ENCODE measurements around the gene PRDM16. TPM values are rescaled to one million over a fixed set of nuclear protein-coding genes. Genes with fewer than 3 reads are reported as not detected.

PRDM16 gene
- total RNA-seq, 1 experiment from 2014 or later, result 0.04 TPM

GRCh38 chr1:3158347-3158746, 89.3 kb downstream of the PRDM16 start:
- H3K4me2 ChIP-seq (ENCODE audit: low read length), result no peak overlapping the region
- H3K27ac ChIP-seq (ENCODE audit: low read length), result no peak overlapping the region
- TF ChIP-seq CTCF (conservative IDR thresholded peaks at IDR 0.05; ENCODE audit: low read depth, low read length) (no peak), EZH2phosphoT487 (IDR thresholded peaks at IDR 0.05; ENCODE audit: borderline replicate concordance, low read length) (no peak), EZH2 (IDR thresholded peaks at IDR 0.05; ENCODE audit: low read length, unreplicated experiment) (no peak)
- intact Hi-C loops (cut with micrococcal nuclease), result no loop called here
- H3K4me3 ChIP-seq (ENCODE audit: low read length), result no peak overlapping the region
- H3F3A ChIP-seq (ENCODE audit: low read length, unreplicated experiment), result no peaks in the 10 kb centered on the region
- H3K4me1 ChIP-seq (ENCODE audit: insufficient read depth, low read length), result no peaks in the 10 kb centered on the region
- ATAC-seq (no peak), DNase-seq (no peak)
- H2AFZ ChIP-seq (ENCODE audit: low read length), result no peak overlapping the region
- no peaks in the 10 kb centered on the region for H4K20me1 ChIP-seq (ENCODE audit: low read length)
- H3K27me3 ChIP-seq (ENCODE audit: low read length), result peaks cover 92% of the 10 kb centered on the region
- ChIA-PET POLR2A (ENCODE audit: unreplicated experiment) (no interaction called here), CTCF (no interaction called here)
- no peaks in the 10 kb centered on the region for H3K9me3 ChIP-seq (ENCODE audit: low read length)
- H3K9ac ChIP-seq (ENCODE audit: low read length), result no peak overlapping the region
- no peaks in the 10 kb centered on the region for H3K79me2 ChIP-seq (ENCODE audit: low read length)
- BruUV-seq (replicated peaks), result no TSS peak
- no peaks in the 10 kb centered on the region for H3K36me3 ChIP-seq (ENCODE audit: low read depth, low read length)
- H3K9me2 ChIP-seq (replicated peaks; ENCODE audit: low read length), result no peaks in the 10 kb centered on the region

- H3K36me3 ChIP-seq (ENCODE audit: low read depth, low read length), result no peaks in the 10 kb centered on the region
- intact Hi-C loops (cut with micrococcal nuclease), result no loop called here
- no peaks in the 10 kb centered on the region for H4K20me1 ChIP-seq (ENCODE audit: low read length)
- no peaks in the 10 kb centered on the region for H3K9me2 ChIP-seq (replicated peaks; ENCODE audit: low read length)
- H3K9me3 ChIP-seq (ENCODE audit: low read length), result no peaks in the 10 kb centered on the region
- ATAC-seq, result no peak
- ChIA-PET POLR2A (ENCODE audit: unreplicated experiment) (no interaction called here), CTCF (no interaction called here)
- no peaks in the 10 kb centered on the region for H3K79me2 ChIP-seq (ENCODE audit: low read length)
- H3K4me2 ChIP-seq (ENCODE audit: low read length), result no peak overlapping the region
- no TSS peak for BruUV-seq (replicated peaks)
- no peak overlapping the region for H2AFZ ChIP-seq (ENCODE audit: low read length)
- H3K9ac ChIP-seq (ENCODE audit: low read length), result no peak overlapping the region
- TF ChIP-seq EZH2 (IDR thresholded peaks at IDR 0.05; ENCODE audit: low read length, unreplicated experiment) (no peak), CTCF (conservative IDR thresholded peaks at IDR 0.05; ENCODE audit: low read depth, low read length) (no peak), EZH2phosphoT487 (IDR thresholded peaks at IDR 0.05; ENCODE audit: borderline replicate concordance, low read length) (no peak)
- peaks cover 84% of the 10 kb centered on the region for H3K27me3 ChIP-seq (ENCODE audit: low read length)
- H3F3A ChIP-seq (ENCODE audit: low read length, unreplicated experiment), result no peaks in the 10 kb centered on the region
- no peak overlapping the region for H3K27ac ChIP-seq (ENCODE audit: low read length)
- H3K4me1 ChIP-seq (ENCODE audit: insufficient read depth, low read length), result no peaks in the 10 kb centered on the region
- H3K4me3 ChIP-seq (ENCODE audit: low read length), result no peak overlapping the region
- no peak for DNase-seq
These were observed 90.1 kb downstream of the PRDM16 start for GRCh38 chr1:3159121-3159520.

GRCh38 chr1:3159996-3160395, 91.0 kb downstream of the PRDM16 start:
- H3K4me2 ChIP-seq (ENCODE audit: low read length), result no peak overlapping the region
- no peak overlapping the region for H3K4me3 ChIP-seq (ENCODE audit: low read length)
- DNase-seq, result no peak
- H3K9me3 ChIP-seq (ENCODE audit: low read length), result no peaks in the 10 kb centered on the region
- H3K36me3 ChIP-seq (ENCODE audit: low read depth, low read length), result no peaks in the 10 kb centered on the region
- no peak overlapping the region for H2AFZ ChIP-seq (ENCODE audit: low read length)
- no peak for TF ChIP-seq CTCF (conservative IDR thresholded peaks at IDR 0.05; ENCODE audit: low read depth, low read length)
- TF ChIP-seq EZH2 (IDR thresholded peaks at IDR 0.05; ENCODE audit: low read length, unreplicated experiment), result no peak
- TF ChIP-seq EZH2phosphoT487 (IDR thresholded peaks at IDR 0.05; ENCODE audit: borderline replicate concordance, low read length), result no peak
- BruUV-seq (replicated peaks), result no TSS peak
- no peaks in the 10 kb centered on the region for H3F3A ChIP-seq (ENCODE audit: low read length, unreplicated experiment)
- no peak for ATAC-seq
- CTCF ChIA-PET, result no interaction called here
- H4K20me1 ChIP-seq (ENCODE audit: low read length), result no peaks in the 10 kb centered on the region
- POLR2A ChIA-PET (ENCODE audit: unreplicated experiment), result no interaction called here
- no peak overlapping the region for H3K27ac ChIP-seq (ENCODE audit: low read length)
- intact Hi-C loops (cut with micrococcal nuclease), result no loop called here
- H3K79me2 ChIP-seq (ENCODE audit: low read length), result no peaks in the 10 kb centered on the region
- H3K27me3 ChIP-seq (ENCODE audit: low read length), result peaks cover 75% of the 10 kb centered on the region
- H3K9me2 ChIP-seq (replicated peaks; ENCODE audit: low read length), result no peaks in the 10 kb centered on the region
- H3K9ac ChIP-seq (ENCODE audit: low read length), result no peak overlapping the region
- H3K4me1 ChIP-seq (ENCODE audit: insufficient read depth, low read length), result no peaks in the 10 kb centered on the region
